Stimulated activated naive CD8-positive, alpha-beta T cell treated with anti-CD3 and anti-CD28 coated beads, Interleukin-15, amount 100 ng/mL, for 72 hours (primary cell): ENCODE measurements around the gene ERVMER34-1.
A peak's percentile ranks its signal among the peaks of the same experiment; 100 is the strongest.

Experiments
- ATAC-seq: fragments of 150-1000 bp; cut with Tn5 transposase; 2 replicates; pipeline ENCODE4 v1.10.0; 2021; ENCODE audit warnings: mild to moderate bottlenecking, moderate library complexity
- DNase-seq, 2 donors: peaks; one replicate each; pipeline ENCODE4 v3.0.0; 2021 to 2022
- H3K27ac Mint-ChIP-seq, 2 donors: one replicate each; pipeline ENCODE4 v1.8.0; 2022; ENCODE audit warnings: mild to moderate bottlenecking in 2 of 2, mixed read lengths in 2 of 2, moderate library complexity in 2 of 2
- H3K27me3 Mint-ChIP-seq: one replicate; pipeline ENCODE4 v1.8.0; 2022; ENCODE audit warnings: mixed read lengths
- H3K4me1 Mint-ChIP-seq: one replicate; pipeline ENCODE4 v1.8.0; 2022; ENCODE audit warnings: mild to moderate bottlenecking, mixed read lengths
- H3K4me3 Mint-ChIP-seq, 2 donors: one replicate each; pipeline ENCODE4 v1.8.0; 2022; ENCODE audit warnings: mild to moderate bottlenecking in 2 of 2, mixed read lengths in 2 of 2, moderate library complexity in 1 of 2
- H3K9me3 Mint-ChIP-seq, 2 donors: one replicate each; pipeline ENCODE4 v1.8.0; 2022; ENCODE audit warnings: mixed read lengths in 2 of 2

ERVMER34-1 gene

DNA sequence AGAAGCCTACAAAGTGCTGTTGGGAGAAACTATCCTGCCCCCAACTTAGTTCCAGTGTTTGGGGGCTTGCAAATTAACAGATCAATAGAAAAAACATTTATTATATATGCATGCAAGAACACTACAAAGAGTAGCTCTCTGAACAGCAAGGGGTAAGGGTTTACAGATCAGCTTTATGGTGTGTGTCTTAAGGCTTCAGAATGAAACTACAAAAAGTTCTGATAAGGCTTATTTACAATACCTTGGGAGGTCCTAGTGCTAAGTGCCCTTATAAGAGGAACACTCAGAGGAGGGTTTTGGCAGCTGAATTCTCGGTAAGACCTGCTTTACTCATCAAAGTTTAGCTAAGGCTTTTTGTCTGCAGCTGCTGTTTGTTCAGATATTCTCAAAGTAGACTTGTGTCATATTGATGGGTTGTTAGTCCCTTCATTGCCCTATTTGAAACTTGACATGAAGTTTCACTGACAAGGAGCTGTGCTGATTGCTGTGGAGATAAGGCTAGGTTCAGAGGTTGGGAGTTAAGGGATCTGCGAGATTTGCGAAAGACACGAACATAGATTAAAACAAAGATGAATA is 7.7 kb downstream of the ERVMER34-1 start:
- H3K9me3 Mint-ChIP-seq = no peaks in the 10 kb centered on the region
- H3K27ac Mint-ChIP-seq = no peak overlapping the region
- H3K27me3 Mint-ChIP-seq = peaks cover 24% of the 10 kb centered on the region
- no peak for DNase-seq
- no peak overlapping the region for H3K4me3 Mint-ChIP-seq
- peaks cover 7% of the 10 kb centered on the region for H3K4me1 Mint-ChIP-seq
- ATAC-seq = no peak

GRCh38 chr4:52729586-52729985 is 21.6 kb downstream of the ERVMER34-1 start:
- Mint-ChIP-seq H3K9me3 (no peaks in the 10 kb centered on the region), H3K4me3 (no peak overlapping the region), H3K27ac (no peak overlapping the region), H3K4me1 (no peaks in the 10 kb centered on the region), H3K27me3 (no peaks in the 10 kb centered on the region)
- ATAC-seq (no peak), DNase-seq (no peak)

GRCh38 chr4:52728691-52729240 is 22.5 kb downstream of the ERVMER34-1 start:
- Mint-ChIP-seq H3K4me1 (no peaks in the 10 kb centered on the region), H3K27ac (no peak overlapping the region), H3K27me3 (no peaks in the 10 kb centered on the region), H3K4me3 (no peak overlapping the region), H3K9me3 (no peaks in the 10 kb centered on the region)
- DNase-seq = no peak
- ATAC-seq = no peak

GRCh38 chr4:52726826-52727580 is 24.2 kb downstream of the ERVMER34-1 start:
- Mint-ChIP-seq H3K27ac (no peak overlapping the region), H3K27me3 (no peaks in the 10 kb centered on the region), H3K4me3 (no peak overlapping the region), H3K4me1 (peaks cover 9% of the 10 kb centered on the region), H3K9me3 (no peaks in the 10 kb centered on the region)
- no peak for ATAC-seq
- no peak for DNase-seq

DNA sequence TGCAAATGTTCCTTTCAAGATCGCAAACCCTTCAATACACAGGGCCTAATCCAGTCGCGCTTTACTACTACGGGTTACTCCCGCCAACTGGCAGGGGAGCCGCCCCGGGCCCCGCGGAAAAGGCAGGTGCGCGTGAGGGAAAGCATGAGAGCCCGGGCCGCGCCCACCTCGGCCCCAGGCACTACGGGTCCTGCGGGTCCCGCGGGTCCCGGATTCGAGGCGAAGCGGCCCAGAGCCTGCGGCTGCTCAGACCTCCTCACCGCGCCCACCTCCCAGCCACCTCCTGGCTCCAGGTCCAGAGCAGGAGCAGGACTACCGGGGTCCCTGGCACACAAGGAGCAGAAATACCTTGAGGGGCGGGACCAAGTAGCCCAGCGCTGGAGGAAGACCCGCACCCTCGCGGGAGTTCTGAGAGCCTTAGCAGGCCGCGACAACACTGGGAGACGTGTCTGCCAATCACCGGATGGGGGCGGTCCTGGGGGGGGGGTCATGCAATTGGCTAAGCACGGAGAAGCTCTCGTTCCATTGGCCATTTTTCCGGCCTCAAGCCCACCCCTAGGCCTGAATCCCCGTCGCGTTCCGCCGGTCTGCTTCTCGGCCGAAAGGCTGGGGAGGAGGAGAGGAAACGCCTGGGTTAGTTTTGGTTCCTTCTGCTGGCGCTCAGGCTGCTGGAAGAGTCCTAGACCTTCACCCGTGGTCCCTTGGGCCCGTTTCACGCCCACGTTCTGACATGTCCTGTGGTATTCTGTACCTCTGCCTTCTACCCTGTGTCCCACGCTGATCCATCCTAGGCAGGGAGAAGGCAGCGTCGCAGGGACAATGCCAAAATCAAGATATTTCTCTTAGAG is 29.0 kb downstream of the ERVMER34-1 start:
- peak overlapping the region; percentile 70 to 91 for H3K4me3 Mint-ChIP-seq
- H3K27ac Mint-ChIP-seq = peak overlapping the region; percentile 87 to 90
- H3K4me1 Mint-ChIP-seq = peaks cover 9% of the 10 kb centered on the region
- DNase-seq = peak; percentile 82 to 90
- no peaks in the 10 kb centered on the region for H3K27me3 Mint-ChIP-seq
- ATAC-seq = peak; percentile 99
- H3K9me3 Mint-ChIP-seq = no peaks in the 10 kb centered on the region

DNA sequence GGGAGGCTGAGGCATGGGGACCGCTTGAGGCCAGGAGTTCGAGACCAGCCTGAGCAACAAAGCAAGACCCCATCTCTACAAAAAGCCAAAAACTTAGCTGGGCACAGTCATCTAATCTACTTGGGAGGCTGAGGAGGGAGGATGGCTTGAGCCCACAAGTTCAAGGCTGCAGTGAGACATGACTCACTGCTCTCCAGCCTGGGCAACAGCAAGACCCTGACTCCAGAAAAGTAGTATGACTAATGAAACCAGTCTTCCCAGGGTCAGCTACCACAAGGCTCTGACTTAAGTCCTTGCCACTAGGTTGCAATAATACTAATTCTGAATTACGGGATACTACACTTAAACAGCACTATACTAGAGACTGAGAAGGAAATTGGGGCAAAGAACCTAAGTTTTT is 33.1 kb downstream of the ERVMER34-1 start:
- Mint-ChIP-seq H3K4me1 (peaks cover 34% of the 10 kb centered on the region), H3K27ac (no peak overlapping the region), H3K27me3 (no peaks in the 10 kb centered on the region), H3K9me3 (no peaks in the 10 kb centered on the region), H3K4me3 (no peak overlapping the region)
- ATAC-seq (no peak), DNase-seq (no peak)

- no peak for ATAC-seq
- Mint-ChIP-seq H3K27ac (peak overlapping the region; percentile 49 to 54), H3K4me1 (peaks cover 30% of the 10 kb centered on the region), H3K4me3 (no peak overlapping the region), H3K27me3 (no peaks in the 10 kb centered on the region), H3K9me3 (no peaks in the 10 kb centered on the region)
- no peak for DNase-seq
Observed at GRCh38 chr4:52716364-52717151, 34.7 kb downstream of the ERVMER34-1 start.

DNA sequence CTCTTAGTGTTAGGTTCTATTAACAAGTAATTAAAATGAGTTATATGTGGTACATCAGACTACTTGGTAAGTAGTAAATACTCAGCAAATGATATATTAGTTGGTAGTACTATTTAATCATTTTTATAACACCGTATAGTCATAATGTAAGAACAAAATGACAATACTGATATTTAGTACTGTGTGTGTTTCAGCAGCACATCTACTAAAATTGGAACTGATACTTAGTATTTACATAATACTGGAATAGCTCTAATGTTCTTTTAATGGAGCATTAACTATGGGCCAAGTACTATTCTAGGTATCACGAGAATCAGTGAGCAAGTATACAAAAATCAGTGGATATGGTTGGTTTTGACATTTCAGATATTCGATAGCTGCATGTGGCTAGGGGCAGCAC is 35.3 kb downstream of the ERVMER34-1 start:
- Mint-ChIP-seq H3K27me3 (no peaks in the 10 kb centered on the region), H3K27ac (no peak overlapping the region), H3K9me3 (no peaks in the 10 kb centered on the region), H3K4me3 (peak overlapping the region; percentile 25 to 95), H3K4me1 (peaks cover 37% of the 10 kb centered on the region)
- ATAC-seq (no peak), DNase-seq (no peak)

GRCh38 chr4:52715255-52715897 is 35.8 kb downstream of the ERVMER34-1 start:
- Mint-ChIP-seq H3K4me3 (peak overlapping the region; percentile 93 to 95), H3K9me3 (no peaks in the 10 kb centered on the region), H3K27me3 (no peaks in the 10 kb centered on the region), H3K4me1 (peaks cover 41% of the 10 kb centered on the region), H3K27ac (peak overlapping the region; percentile 38 to 45)
- no peak for DNase-seq
- ATAC-seq = no peak

GRCh38 chr4:52714597-52715254 is 36.5 kb downstream of the ERVMER34-1 start:
- no peaks in the 10 kb centered on the region for H3K9me3 Mint-ChIP-seq
- peak overlapping the region; percentile 93 to 95 for H3K4me3 Mint-ChIP-seq
- peaks cover 41% of the 10 kb centered on the region for H3K4me1 Mint-ChIP-seq
- ATAC-seq = no peak
- no peak for DNase-seq
- H3K27me3 Mint-ChIP-seq = no peaks in the 10 kb centered on the region
- peak overlapping the region; percentile 81 to 89 for H3K27ac Mint-ChIP-seq

- Mint-ChIP-seq H3K27ac (peak overlapping the region; percentile 39 to 44), H3K9me3 (no peaks in the 10 kb centered on the region), H3K27me3 (no peaks in the 10 kb centered on the region), H3K4me3 (peak overlapping the region; percentile 93 to 95), H3K4me1 (peaks cover 41% of the 10 kb centered on the region)
- ATAC-seq (no peak), DNase-seq (no peak)
Observed at GRCh38 chr4:52713456-52713937, 37.7 kb downstream of the ERVMER34-1 start.

GRCh38 chr4:52712251-52713130 is 38.7 kb downstream of the ERVMER34-1 start:
- ATAC-seq (peak; percentile 95), DNase-seq (peak; percentile 95 to 97)
- H3K9me3 Mint-ChIP-seq = no peaks in the 10 kb centered on the region
- H3K4me3 Mint-ChIP-seq = peak overlapping the region; percentile 93 to 95
- H3K27me3 Mint-ChIP-seq = no peaks in the 10 kb centered on the region
- peak overlapping the region; percentile 98 for H3K27ac Mint-ChIP-seq
- H3K4me1 Mint-ChIP-seq = peaks cover 41% of the 10 kb centered on the region

- no peak for DNase-seq
- peak overlapping the region; percentile 84 to 93 for H3K4me3 Mint-ChIP-seq
- peak; percentile 0 for ATAC-seq
- peaks cover 41% of the 10 kb centered on the region for H3K4me1 Mint-ChIP-seq
- peak overlapping the region; percentile 36 to 90 for H3K27ac Mint-ChIP-seq
- H3K9me3 Mint-ChIP-seq = no peaks in the 10 kb centered on the region
- H3K27me3 Mint-ChIP-seq = no peaks in the 10 kb centered on the region
Observed at GRCh38 chr4:52711834-52712250, 39.4 kb downstream of the ERVMER34-1 start.
